Measurements from ENCODE around the gene PPP1R14B.

- TF ChIP-seq, protein P1, sequence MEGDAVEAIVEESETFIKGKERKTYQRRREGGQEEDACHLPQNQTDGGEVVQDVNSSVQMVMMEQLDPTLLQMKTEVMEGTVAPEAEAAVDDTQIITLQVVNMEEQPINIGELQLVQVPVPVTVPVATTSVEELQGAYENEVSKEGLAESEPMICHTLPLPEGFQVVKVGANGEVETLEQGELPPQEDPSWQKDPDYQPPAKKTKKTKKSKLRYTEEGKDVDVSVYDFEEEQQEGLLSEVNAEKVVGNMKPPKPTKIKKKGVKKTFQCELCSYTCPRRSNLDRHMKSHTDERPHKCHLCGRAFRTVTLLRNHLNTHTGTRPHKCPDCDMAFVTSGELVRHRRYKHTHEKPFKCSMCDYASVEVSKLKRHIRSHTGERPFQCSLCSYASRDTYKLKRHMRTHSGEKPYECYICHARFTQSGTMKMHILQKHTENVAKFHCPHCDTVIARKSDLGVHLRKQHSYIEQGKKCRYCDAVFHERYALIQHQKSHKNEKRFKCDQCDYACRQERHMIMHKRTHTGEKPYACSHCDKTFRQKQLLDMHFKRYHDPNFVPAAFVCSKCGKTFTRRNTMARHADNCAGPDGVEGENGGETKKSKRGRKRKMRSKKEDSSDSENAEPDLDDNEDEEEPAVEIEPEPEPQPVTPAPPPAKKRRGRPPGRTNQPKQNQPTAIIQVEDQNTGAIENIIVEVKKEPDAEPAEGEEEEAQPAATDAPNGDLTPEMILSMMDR (IDR thresholded peaks at IDR 0.05) = no peak
- TF ChIP-seq POLR2A (IDR thresholded peaks at IDR 0.05) = no peak
Measured at GRCh38 chr11:64220271-64220670, 26.5 kb downstream of the PPP1R14B start.
